ENCODE results near the gene TMEM245. TPM values are rescaled to one million over a fixed set of nuclear protein-coding genes. Genes with fewer than 3 reads are reported as not detected.

The TMEM245 gene
- total RNA-seq, 4 donors from 2014 or later = 109 to 192 (median 137) TPM

- no peaks in the 10 kb centered on the region for H3K27me3 ChIP-seq
- TF ChIP-seq CTCF (IDR thresholded peaks at IDR 0.05) (no peak), POLR2AphosphoS5 (IDR thresholded peaks at IDR 0.05) (no peak), EP300 (IDR thresholded peaks at IDR 0.05) (no peak), POLR2A (IDR thresholded peaks at IDR 0.05; ENCODE audit: low read depth) (no peak)
- 49% methylated on average over 3 of the region's 3 CpGs for WGBS
- H3K36me3 ChIP-seq = peaks cover 0 to 28% (median 10%) of the 10 kb centered on the region in 4 donors
- DNase-seq (ENCODE audit: extremely low spot score) = no peak
- intact Hi-C loops (cut with DNase I) = loop anchor here (5.0 kb wide), 1 partner anchor 78 kb away; no protein-coding TSS in a partner anchor
- no peak overlapping the region for H3K4me3 ChIP-seq
- no peaks in the 10 kb centered on the region for H3K9me3 ChIP-seq
- H3K27ac ChIP-seq (replicated peaks in 1 of 4) = peak overlapping the region in 3 of 4 donors; percentile 71 to 81 (median 72)
- H3K4me1 ChIP-seq = peaks cover 52 to 87% (median 83%) of the 10 kb centered on the region in 4 donors
Observed at GRCh38 chr9:109095321-109095720, 24.4 kb downstream of the TMEM245 start.

GRCh38 chr9:109094268-109094667 is 25.5 kb downstream of the TMEM245 start:
- no peak for DNase-seq (ENCODE audit: extremely low spot score)
- peaks cover 0 to 38% (median 18%) of the 10 kb centered on the region in 4 donors for H3K36me3 ChIP-seq
- H3K9me3 ChIP-seq = no peaks in the 10 kb centered on the region
- H3K4me1 ChIP-seq = peaks cover 42 to 76% (median 73%) of the 10 kb centered on the region in 4 donors
- H3K4me3 ChIP-seq = no peak overlapping the region
- no peak for TF ChIP-seq POLR2A (IDR thresholded peaks at IDR 0.05; ENCODE audit: low read depth)
- TF ChIP-seq POLR2AphosphoS5 (IDR thresholded peaks at IDR 0.05) = no peak
- TF ChIP-seq EP300 (IDR thresholded peaks at IDR 0.05) = no peak
- TF ChIP-seq CTCF (IDR thresholded peaks at IDR 0.05) = no peak
- H3K27ac ChIP-seq (replicated peaks in 1 of 4) = peak overlapping the region in 3 of 4 donors; percentile 71 to 81 (median 72)
- intact Hi-C loops (cut with DNase I) = no loop called here
- 62% methylated on average over 6 of the region's 6 CpGs for WGBS
- no peaks in the 10 kb centered on the region for H3K27me3 ChIP-seq

- Histone ChIP-seq H3K36me3 (peaks cover 8 to 53% (median 28%) of the 10 kb centered on the region in 4 donors), H3K4me3 (no peak overlapping the region), H3K27ac (replicated peaks in 1 of 4) (peak overlapping the region in 1 of 4 donors; percentile 29), H3K27me3 (no peaks in the 10 kb centered on the region), H3K4me1 (peaks cover 26 to 59% (median 56%) of the 10 kb centered on the region in 4 donors), H3K9me3 (no peaks in the 10 kb centered on the region)
- WGBS = 42% methylated on average over 1 of the region's 1 CpG
- intact Hi-C loops (cut with DNase I) = no loop called here
- DNase-seq (ENCODE audit: extremely low spot score) = no peak
- TF ChIP-seq CTCF (IDR thresholded peaks at IDR 0.05) (no peak), POLR2AphosphoS5 (IDR thresholded peaks at IDR 0.05) (no peak), POLR2A (IDR thresholded peaks at IDR 0.05; ENCODE audit: low read depth) (no peak), EP300 (IDR thresholded peaks at IDR 0.05) (no peak)
Observed at GRCh38 chr9:109092587-109092986, 27.2 kb downstream of the TMEM245 start.

GRCh38 chr9:109092051-109092580 is 27.6 kb downstream of the TMEM245 start:
- TF ChIP-seq EP300 (IDR thresholded peaks at IDR 0.05) (no peak), POLR2AphosphoS5 (IDR thresholded peaks at IDR 0.05) (no peak), CTCF (IDR thresholded peaks at IDR 0.05) (no peak), POLR2A (IDR thresholded peaks at IDR 0.05; ENCODE audit: low read depth) (no peak)

More at GRCh38 chr9:109092051-109092580, 27.6 kb downstream of the TMEM245 start:
- peak overlapping the region in 2 of 4 donors; percentile 10 to 29 for H3K27ac ChIP-seq (replicated peaks in 1 of 4)
- peaks cover 8 to 57% (median 29%) of the 10 kb centered on the region in 4 donors for H3K36me3 ChIP-seq
- H3K27me3 ChIP-seq = no peaks in the 10 kb centered on the region
- peaks cover 21 to 54% (median 51%) of the 10 kb centered on the region in 4 donors for H3K4me1 ChIP-seq
- no peak for DNase-seq (ENCODE audit: extremely low spot score)
- H3K9me3 ChIP-seq = no peaks in the 10 kb centered on the region
- H3K4me3 ChIP-seq = no peak overlapping the region
- intact Hi-C loops (cut with DNase I) = no loop called here

Data from esophagus muscularis mucosa (tissue), 4 donors.